GM21528 (cell line): ENCODE data around the gene CRYM.
"Not testable (repeated sequence)": the region's sequence is repeated elsewhere in the genome, so short reads cannot be mapped to it uniquely, and the experiment has no call there.

Experiments used
- ATAC-seq: cut with Tn5 transposase; IDR thresholded peaks from one replicate; pipeline ENCODE4 v1.9.1; 2021; ENCODE audit warnings: mild to moderate bottlenecking, moderate library complexity; ENCODE audit not compliant: unreplicated experiment, low FRiP score

Gene CRYM

GRCh38 chr16:21250072-21250923 is 27.8 kb downstream of the CRYM start:
- no peak for ATAC-seq

DNA sequence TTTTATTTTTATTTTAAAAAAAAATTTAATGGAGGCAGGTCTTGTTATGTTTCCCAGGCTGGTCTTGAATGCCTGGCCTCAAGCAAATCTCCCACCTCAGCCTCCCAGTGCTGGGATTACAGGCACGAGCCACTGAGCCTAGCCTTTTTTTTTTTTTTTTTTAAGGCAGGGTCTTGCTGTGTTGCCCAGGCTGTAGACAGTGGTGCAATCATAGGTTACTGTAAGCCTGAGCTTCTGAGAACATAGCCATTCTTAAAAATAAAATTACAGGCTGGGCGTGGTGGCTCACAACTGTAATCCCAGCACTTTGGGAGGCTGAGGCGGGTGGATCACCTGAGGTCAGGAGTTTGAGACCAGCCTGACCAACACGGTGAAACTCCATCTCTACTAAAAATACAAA is 29.9 kb downstream of the CRYM start:
- not testable (repeated sequence) for ATAC-seq

GRCh38 chr16:21244518-21245215 is 33.4 kb downstream of the CRYM start:
- no peak for ATAC-seq

- ATAC-seq: no peak
These were observed 35.3 kb downstream of the CRYM start for GRCh38 chr16:21242756-21243155.

- ATAC-seq: no peak
These were observed 38.4 kb downstream of the CRYM start for GRCh38 chr16:21239646-21240045.

DNA sequence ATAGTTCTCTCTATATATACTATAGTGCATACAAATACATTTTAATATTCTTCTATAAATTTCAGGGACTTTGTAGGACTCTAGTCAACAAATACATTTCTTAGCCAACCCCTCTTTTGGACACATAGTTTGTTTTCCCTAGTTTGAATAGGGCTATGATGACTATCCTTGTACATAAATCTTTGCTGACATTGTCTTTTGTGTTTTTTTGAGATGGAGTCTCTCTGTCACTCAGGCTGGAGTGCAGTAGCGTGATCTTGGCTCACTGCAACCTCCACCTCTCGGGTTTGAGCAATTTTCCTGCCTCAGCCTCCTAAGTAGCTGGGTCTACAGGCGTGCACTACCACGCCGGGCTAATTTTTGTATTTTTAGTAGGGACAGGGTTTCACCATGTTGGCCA is 41.3 kb downstream of the CRYM start:
- no peak for ATAC-seq

- no peak for ATAC-seq
These were observed 42.9 kb downstream of the CRYM start for GRCh38 chr16:21235199-21235585.

DNA sequence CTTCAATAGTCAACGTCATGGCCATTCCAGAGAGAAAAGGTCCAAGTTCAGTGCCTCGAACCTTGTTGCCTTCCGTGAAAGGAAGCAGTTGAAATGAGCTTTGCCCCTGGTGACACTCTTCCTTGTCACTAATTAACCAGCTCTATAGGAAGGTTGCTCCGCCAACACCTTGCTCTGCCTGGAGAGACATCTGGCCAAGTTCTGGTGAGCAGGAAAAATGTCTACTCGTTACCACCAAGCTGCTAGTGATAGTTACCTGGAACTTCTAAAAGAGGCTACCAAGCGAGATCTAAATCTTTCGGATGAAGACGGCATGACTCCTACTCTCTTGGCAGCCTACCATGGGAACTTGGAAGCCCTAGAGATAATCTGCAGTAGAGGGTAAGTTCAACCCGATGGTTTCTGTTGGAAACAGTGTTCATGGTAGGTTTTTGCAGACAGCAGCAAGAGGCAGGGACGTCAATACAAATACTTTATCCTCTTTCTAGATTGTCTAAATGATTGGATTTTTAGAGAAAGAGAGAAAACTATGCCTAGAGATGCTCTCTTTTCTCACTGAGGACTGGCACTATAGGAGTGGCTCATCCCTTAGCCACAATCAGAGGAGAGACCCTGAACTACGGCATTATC is 44.5 kb downstream of the CRYM start, which contains the start of gene ANKS4B:
TSS of gene ANKS4B (plus strand) at position 179 of the 630 bp plus-strand sequence. CDS start at position 218, 39 bp downstream.
- no peak for ATAC-seq

DNA sequence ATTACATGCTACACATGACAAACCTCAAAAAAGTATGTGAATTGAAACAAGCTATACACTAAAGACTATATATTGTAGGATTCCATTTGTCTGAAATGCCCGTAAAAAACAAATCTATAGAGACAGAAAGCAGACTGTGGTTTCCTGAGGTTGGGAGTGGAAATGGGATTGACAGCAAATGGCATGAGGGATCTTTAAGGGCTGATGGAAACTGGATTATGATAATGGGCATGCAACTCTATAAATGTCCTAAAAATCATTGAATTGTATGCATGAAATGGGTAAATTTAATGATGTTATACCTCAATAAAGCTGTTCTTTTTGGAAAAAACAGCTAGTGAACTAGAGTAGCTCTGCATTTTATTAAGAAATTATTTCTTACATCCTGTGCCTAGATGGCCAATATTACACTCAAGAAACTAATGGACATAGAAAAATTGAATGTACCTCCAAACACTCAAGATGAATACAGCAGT is 45.0 kb downstream of the CRYM start:
- ATAC-seq: no peak

DNA sequence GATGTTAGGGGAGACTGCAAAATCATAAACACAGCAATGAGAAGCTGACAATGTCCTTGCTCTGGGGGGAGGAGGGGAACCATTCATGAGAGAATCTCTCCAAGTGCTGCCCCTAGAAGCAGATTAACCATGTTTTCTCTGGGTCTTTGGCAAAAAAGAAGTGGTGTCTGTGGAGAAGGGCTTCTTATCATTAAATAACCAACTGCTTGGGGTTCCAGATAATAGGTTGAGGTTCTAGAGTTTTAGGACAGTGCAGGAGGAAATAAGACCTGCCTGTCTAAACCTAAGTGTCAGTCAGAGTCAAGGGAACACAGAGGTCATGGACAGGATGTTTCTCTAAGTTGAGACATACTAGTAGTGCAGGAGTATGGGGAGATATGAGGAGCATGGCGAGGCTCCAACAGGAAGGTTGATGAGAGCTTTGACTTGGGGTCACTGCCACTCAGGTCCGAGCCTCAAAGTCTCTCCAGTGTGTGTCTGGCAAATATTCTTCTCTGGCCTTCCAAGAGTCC is 49.7 kb downstream of the CRYM start:
- ATAC-seq: no peak

DNA sequence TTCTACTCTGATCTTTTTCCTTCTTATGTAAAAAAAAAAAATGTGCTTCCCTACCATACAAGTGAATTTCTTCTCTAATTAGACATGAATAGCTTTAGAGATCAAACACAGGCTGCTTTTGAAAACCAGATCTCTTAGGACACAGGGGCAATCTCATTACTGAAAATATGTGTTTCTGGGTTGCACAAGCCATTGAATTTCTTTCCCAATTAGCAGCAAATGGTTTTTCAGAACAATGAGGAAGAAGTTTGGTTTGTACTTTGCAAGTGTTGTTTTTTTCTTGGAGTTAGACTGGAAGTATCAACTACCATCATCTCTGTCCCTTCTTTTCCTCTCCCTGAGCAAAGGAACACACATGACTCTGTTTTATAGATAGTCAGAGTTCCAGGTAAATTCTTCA is 50.2 kb downstream of the CRYM start:
- ATAC-seq: no peak

- ATAC-seq: no peak
These were observed 51.3 kb downstream of the CRYM start for GRCh38 chr16:21226749-21227148.

DNA sequence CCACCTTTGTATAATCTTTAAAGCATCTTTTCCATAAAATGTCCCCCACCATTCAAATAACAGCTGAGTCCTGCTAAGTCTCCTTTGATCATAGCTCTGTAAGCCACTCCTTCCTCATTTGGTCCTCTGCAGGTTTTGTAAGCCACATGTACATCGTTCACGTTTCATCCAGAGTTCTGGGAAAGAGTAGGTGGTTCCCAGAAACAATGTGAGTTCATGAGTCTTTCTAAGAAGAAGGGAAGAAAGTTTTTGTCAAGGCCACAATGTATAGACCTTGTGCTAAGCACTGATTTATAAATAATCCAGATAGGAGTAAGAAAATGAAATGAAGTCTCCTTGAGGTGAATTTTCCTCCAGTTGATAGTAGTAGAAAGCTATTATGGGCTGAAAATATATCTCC is 53.3 kb downstream of the CRYM start:
- no peak for ATAC-seq

GRCh38 chr16:21223787-21224186 is 54.3 kb downstream of the CRYM start:
- ATAC-seq: no peak

- no peak for ATAC-seq
These were observed 55.4 kb downstream of the CRYM start for GRCh38 chr16:21222495-21223337.

- no peak for ATAC-seq
These were observed 58.5 kb downstream of the CRYM start for GRCh38 chr16:21219551-21219950.

DNA sequence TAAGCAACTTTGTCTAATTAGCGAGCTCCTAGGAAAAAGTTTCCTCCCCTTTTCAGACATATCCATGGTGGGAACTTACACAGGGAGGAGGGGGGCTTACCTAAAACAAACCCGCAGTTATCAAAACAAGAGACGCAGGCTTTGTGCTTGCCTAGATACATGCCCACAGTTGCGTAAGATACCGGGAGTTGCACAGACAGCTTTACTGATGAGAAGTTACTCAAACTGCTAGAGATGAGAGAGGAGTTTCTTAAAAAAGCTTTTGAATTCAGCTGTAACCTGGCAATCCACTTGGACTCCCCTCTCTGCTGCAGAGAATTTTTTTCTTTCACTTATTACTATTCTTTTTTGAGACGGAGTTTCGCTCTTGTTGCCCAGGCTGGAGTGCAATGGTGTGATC is 59.9 kb downstream of the CRYM start:
- no peak for ATAC-seq

- no peak for ATAC-seq
These were observed 61.0 kb downstream of the CRYM start for GRCh38 chr16:21217121-21217520.

- no peak for ATAC-seq
These were observed 64.0 kb downstream of the CRYM start for GRCh38 chr16:21214086-21214485.

DNA sequence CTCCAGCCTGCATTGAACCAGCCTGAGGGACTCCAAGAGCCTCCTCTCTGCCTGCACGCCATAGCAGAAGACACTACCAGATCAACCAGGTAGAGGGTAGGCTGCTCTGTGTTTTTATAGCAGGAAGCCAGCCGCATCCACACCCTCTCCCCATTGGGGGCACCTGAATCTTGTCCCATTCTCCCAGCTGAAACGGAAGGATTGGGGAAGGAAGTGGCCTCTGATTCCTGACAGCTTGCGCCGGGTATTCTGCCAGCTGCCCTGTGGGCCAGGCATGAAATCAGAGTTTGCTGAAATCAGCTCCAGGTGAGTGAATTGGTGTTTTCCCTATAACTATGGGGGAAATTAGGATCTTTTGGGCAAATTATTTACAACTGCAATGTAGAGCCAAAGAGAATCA is 66.6 kb downstream of the CRYM start, which contains the start of gene ZP2:
TSS of gene ZP2 (minus strand) at position 89 of the 400 bp plus-strand sequence. CDS start at position 62, 27 bp downstream.
- ATAC-seq: no peak
